HG03432 (cell line): ENCODE data around the gene MITF.
"Not testable (repeated sequence)": the region's sequence is repeated elsewhere in the genome, so short reads cannot be mapped to it uniquely, and the experiment has no call there.

Experiments
- ATAC-seq: cut with Tn5 transposase; IDR thresholded peaks from one replicate; pipeline ENCODE4 v1.9.1; 2021; ENCODE audit warnings: mild to moderate bottlenecking, moderate library complexity; ENCODE audit not compliant: unreplicated experiment

The MITF gene

DNA sequence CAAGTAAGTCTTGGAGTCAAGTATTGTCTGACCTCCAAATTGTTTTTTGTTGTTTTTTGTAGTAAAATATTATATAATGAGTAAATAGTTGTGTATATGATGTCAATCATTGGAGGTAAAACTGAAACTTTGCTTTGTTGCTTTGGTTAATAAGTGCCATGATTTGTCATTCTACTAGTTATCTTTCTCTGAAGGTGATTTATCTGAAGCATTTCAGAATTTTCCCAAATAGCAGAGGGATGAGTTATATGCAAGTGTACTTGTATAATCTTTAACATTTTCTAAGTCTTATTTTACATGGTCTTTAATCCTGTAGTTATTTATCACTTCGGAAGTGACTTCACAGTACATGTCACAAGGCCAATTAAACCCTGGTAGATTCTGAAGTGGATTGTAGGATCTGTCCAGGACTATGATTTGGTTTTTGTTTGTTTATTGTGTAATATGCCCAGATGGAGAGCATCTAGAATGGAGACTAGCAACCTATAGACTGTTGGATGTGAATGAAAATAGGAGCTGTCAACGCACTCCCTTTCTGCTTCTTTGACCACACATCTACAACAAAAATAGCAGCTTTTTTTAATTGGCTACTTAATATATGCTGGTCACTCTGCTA lies 167.2 kb downstream of the MITF start:
- ATAC-seq: no peak

DNA sequence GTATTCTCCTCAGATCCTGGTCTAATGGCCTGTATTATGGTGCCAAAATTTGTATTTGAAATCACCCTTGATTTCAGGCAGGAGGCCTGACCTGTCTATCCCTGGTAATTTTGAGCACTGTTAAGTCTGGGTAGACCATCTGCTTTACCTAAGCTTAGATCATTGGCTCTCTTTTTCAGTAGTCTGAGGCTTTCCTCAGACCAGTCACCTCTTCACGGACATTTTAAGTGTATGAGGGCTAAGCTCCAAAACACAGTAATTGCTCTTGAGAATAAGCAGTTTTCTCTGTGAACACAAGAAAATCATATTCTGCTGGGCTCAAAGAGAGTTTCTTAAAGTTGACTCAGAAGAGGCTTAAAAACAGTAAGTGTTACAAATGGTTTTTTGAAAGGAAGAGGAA lies 168.3 kb downstream of the MITF start:
- no peak for ATAC-seq

GRCh38 chr3:69909859-69910258 lies 170.6 kb downstream of the MITF start:
- ATAC-seq: not testable (repeated sequence)

- ATAC-seq: no peak
Measured at GRCh38 chr3:69913422-69913821, 174.2 kb downstream of the MITF start.

DNA sequence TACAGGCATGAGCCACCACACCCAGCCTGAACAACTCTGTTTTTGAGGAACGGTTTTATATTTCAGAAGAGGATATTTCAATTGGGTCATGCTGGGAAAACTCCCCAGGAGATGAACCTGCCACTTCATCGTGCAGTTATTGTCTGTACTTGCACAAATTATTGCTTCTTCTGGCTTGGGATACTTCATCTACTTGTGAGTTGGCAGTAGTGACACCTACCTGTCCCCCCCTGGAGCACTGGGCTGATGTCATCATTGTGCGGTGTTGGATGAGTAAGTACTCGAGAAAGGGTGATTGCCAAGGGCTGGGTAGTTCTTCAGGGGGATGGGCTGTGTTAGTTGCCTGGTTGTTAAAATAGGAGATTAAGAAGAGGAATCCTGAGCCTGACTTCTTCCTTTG lies 175.1 kb downstream of the MITF start:
- ATAC-seq: no peak

DNA sequence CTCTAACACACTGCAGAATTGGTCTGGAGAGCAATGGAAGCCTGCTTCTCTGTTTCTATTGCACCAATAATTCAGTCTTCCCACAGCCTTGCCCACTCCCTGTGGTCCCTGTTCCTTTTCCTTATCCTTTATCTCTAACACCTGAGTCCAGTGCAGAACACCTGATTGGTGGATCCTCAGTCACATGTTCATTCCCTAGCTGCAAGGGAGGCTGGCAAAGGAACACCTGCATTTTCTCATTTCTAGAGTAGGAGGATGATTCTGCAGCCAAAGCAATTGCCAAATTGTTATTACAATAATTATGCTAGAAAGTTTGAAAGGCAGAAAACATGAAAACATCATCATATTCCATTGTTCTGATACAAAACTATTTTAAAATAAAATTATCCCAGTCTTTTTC lies 176.5 kb downstream of the MITF start:
- no peak for ATAC-seq

GRCh38 chr3:69920009-69920408 lies 180.7 kb downstream of the MITF start:
- ATAC-seq: not testable (repeated sequence)

- ATAC-seq: no peak
Measured at GRCh38 chr3:69921651-69922050, 182.4 kb downstream of the MITF start.

DNA sequence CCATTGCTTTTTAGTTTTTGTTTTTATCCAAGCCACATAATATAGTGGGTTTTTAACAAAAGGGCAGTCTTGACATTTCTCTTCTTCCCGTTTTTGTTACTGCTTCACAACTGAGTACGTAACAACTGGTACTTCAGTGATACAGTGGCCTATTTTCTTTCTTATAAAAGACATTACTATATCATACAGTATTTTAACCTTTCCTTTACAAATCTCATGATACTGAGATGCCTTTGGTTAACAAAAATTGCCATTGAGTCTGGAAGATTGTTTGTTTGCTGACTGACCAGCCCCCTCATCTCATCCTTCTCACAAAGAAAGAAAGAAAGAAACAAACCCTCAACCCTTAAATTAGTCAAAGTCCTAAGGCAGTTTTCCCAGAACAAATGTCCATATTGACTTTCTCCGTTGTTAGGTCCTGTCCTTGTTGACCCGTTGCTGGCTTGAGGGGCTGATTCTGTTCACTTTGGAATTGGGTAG lies 183.3 kb downstream of the MITF start:
- no peak for ATAC-seq

DNA sequence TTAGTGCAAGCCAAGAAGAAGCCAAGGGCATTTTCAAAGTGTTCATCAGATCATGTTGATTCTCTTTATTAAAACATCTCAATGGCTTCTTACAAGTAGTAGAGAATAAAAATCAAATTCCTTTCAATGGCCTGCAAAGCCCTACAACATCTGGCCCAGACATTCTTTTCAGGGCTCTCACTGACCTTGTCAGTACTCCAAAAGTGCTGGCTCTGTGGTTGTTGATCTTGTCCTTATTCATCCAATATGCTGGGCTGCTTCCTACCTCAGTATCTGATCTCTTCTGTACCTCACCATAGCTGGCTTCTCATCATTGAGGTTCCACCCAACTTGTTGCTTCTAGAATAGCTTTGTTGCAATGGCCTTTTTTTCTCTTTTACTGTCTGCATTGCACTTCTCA lies 186.2 kb downstream of the MITF start:
- no peak for ATAC-seq

DNA sequence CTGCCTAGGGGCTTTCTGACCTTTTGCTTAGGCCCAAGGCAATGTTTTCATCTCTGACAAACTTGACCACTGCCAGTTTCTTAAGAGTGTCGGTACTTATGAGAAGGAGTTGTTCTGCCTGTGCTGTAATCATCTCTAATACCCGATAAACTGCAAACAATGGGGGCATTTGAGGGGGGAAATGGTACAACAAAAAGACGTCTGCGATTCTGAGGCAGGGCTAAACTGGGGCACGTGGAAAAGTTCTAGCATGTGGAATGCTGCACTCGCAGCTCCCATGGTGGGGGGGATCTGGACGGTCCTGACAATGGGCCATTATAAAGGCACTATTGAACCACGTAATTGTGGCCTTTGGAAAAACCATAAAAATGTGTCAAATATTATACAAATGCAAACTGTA lies 187.1 kb downstream of the MITF start:
- no peak for ATAC-seq

GRCh38 chr3:69927571-69927970 lies 188.3 kb downstream of the MITF start:
- ATAC-seq: no peak

DNA sequence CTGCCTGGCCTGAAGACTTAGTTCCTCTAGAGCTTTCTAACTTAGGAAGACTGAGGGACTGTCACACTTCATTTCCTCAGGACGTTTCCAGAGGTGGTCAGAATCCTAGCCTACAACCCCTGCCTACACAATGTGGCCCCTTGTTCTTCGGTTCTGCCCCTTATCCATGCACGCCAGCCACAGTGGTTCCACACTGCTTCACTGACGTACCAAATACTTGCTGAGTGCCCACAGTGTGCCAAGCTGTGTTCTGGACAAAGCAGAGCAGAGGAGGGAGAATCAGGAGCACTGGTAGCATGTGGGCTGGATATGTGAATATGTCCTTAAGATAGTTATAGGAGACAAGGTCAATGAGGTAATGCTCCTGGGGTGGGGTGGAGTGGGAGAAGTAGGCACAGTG lies 189.8 kb downstream of the MITF start:
- ATAC-seq: no peak

DNA sequence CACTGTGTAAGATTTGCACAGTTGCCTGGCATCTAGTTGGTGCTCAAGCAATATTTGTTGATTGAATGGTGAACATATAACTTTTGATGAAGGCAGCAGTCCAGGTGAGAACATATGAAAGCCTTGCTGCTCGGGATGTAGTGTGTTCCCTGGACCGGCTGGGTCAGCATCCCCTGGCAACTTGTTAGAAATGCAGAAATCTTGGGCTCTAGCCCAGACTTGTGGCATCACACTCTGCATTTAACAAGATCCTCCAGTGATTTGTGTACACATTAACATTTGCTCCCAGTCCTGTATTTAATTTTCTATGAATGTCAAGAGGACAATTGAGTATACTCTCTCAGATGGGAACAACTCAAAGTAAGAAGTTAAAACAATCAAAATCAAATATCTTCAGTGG lies 191.3 kb downstream of the MITF start:
- no peak for ATAC-seq

- ATAC-seq: no peak
Measured at GRCh38 chr3:69932087-69932486, 192.8 kb downstream of the MITF start.

DNA sequence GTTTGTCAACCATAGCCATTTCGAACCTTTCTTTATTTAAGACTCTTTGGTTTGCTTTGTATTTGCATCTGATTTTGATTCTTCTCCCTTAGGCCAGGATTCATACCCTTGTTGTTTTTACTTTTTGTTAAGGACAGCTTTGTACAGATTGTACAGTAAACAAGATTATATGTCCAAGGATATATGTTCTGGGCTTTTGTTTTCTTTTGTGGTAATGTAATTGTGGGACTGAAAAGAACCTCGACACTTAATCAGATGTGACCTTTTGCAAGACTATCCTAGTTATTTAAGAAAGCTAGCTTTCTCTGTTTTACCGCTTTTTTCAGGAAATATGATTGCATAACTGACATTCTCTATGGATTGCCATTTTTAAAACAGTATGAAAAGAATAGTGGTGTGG lies 193.2 kb downstream of the MITF start:
- no peak for ATAC-seq

DNA sequence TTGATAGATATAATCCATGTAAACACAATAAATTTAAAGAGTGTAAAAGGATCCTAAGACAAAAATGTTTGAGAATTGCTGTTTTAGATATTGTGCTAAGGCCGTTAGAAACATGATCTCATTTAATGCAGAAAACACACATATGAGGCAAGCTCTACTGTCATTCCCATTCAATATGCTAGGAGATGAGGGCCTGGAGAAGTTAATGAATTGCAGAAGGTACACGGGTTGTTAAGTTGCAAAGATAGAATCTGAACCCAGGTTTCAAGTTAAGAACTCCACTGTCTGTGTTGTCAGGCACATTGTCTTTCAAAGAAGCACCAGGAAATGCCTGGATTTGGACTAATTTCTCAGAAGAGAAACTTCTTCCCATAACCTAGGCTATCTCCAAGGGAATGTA lies 195.1 kb downstream of the MITF start:
- no peak for ATAC-seq

- no peak for ATAC-seq
Measured at GRCh38 chr3:69936266-69936665, 197.0 kb downstream of the MITF start.

DNA sequence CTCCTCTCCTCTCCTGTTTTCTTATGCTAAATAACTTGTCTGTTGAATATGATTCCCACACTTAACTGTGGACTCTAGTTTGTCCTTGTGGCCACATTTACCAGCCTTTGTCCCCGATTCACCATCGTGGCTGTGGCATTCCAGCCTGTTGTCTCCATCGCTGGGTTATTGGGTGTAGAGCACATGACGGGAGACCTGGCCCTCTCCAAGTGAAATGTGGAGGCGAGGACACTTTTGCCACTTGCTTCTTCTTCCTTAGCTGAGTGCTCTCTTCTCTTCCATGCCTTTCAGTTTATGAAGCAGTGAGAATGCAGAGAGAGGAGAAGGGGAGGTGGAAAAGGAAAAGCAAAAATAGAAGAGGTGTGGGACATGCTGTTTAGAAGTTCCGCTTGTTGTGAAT lies 198.8 kb downstream of the MITF start:
- ATAC-seq: no peak

- ATAC-seq: no peak
Measured at GRCh38 chr3:69938931-69939330, 199.7 kb downstream of the MITF start.

GRCh38 chr3:69941037-69941436 lies 201.8 kb downstream of the MITF start:
- no peak for ATAC-seq

GRCh38 chr3:69941439-69942176 lies 202.3 kb downstream of the MITF start:
- ATAC-seq: no peak
